Measurements from ENCODE around the gene ABHD18.

ABHD18 gene

DNA sequence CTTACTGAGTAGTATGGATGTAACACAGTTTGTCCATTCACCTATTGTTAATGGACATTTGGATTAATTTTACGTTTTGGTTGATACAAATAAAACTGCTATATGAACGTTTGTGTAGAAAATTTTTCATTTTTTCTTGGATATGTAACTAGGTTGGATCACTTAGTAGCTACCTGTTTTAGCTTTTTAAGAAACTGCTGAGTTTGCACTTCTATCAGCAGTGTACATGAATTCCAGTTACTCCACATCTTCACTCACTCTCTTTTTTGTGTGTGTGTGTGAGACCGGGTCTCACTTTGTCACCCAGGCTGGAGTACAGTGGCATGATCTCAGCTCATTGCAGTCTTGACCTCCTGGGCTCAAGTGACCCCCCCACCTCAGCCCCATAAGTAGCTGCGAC lies 111.3 kb downstream of the ABHD18 start:
- Histone ChIP-seq H3K27me3 (replicated peaks) (no peaks in the 10 kb centered on the region), H3K27ac (no peak overlapping the region), H3K4me3 (ENCODE audit: low read depth, low read length) (no peak overlapping the region), H3K36me3 (replicated peaks) (peaks cover 3% of the 10 kb centered on the region)
- no peak for DNase-seq
- in situ Hi-C loops (cut with HindIII; ENCODE audit: low pct_ligation_motif_present, low sequenced_read_pairs): no loop called here
- TF ChIP-seq, protein P1, sequence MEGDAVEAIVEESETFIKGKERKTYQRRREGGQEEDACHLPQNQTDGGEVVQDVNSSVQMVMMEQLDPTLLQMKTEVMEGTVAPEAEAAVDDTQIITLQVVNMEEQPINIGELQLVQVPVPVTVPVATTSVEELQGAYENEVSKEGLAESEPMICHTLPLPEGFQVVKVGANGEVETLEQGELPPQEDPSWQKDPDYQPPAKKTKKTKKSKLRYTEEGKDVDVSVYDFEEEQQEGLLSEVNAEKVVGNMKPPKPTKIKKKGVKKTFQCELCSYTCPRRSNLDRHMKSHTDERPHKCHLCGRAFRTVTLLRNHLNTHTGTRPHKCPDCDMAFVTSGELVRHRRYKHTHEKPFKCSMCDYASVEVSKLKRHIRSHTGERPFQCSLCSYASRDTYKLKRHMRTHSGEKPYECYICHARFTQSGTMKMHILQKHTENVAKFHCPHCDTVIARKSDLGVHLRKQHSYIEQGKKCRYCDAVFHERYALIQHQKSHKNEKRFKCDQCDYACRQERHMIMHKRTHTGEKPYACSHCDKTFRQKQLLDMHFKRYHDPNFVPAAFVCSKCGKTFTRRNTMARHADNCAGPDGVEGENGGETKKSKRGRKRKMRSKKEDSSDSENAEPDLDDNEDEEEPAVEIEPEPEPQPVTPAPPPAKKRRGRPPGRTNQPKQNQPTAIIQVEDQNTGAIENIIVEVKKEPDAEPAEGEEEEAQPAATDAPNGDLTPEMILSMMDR (IDR thresholded peaks at IDR 0.05; ENCODE audit: low read depth, low read length, missing control alignments): no peak
